ENCODE data around the gene NUDCD2.

NUDCD2 gene

GRCh38 chr5:163456029-163456589 is 3.8 kb downstream of the NUDCD2 start:
- no peak for TF ChIP-seq FOXM1 (IDR thresholded peaks at IDR 0.05; ENCODE audit: borderline replicate concordance, low read depth)
- TF ChIP-seq RAD21 (IDR thresholded peaks at IDR 0.05; ENCODE audit: low read depth): no peak

GRCh38 chr5:163453705-163454104 is 6.2 kb downstream of the NUDCD2 start:
- TF ChIP-seq TAF1 (IDR thresholded peaks at IDR 0.05; ENCODE audit: low read depth) (no peak), FOXM1 (IDR thresholded peaks at IDR 0.05; ENCODE audit: borderline replicate concordance, low read depth) (no peak), TEAD4 (IDR thresholded peaks at IDR 0.05) (no peak), REST (IDR thresholded peaks at IDR 0.05; ENCODE audit: low read depth) (no peak), USF1 (IDR thresholded peaks at IDR 0.05) (no peak), TCF12 (IDR thresholded peaks at IDR 0.05; ENCODE audit: low read depth) (no peak)

GRCh38 chr5:163451489-163451888 is 8.4 kb downstream of the NUDCD2 start:
- no peak for TF ChIP-seq USF1 (IDR thresholded peaks at IDR 0.05)
- TF ChIP-seq FOXM1 (IDR thresholded peaks at IDR 0.05; ENCODE audit: borderline replicate concordance, low read depth): no peak
- TF ChIP-seq NFIC (IDR thresholded peaks at IDR 0.05): no peak
- TF ChIP-seq ZBTB7A (IDR thresholded peaks at IDR 0.05; ENCODE audit: low read depth): no peak
- no peak for TF ChIP-seq CREB1 (IDR thresholded peaks at IDR 0.05; ENCODE audit: low read depth)
- TF ChIP-seq CEBPB (IDR thresholded peaks at IDR 0.05): no peak
- no peak for TF ChIP-seq EGR1 (IDR thresholded peaks at IDR 0.05)
- no peak for TF ChIP-seq EP300 (IDR thresholded peaks at IDR 0.05; ENCODE audit: borderline replicate concordance)
- TF ChIP-seq TEAD4 (IDR thresholded peaks at IDR 0.05): no peak

GRCh38 chr5:163448491-163448890 is 11.4 kb downstream of the NUDCD2 start:
- no peak for TF ChIP-seq EP300 (IDR thresholded peaks at IDR 0.05; ENCODE audit: borderline replicate concordance)
- no peak for TF ChIP-seq TEAD4 (IDR thresholded peaks at IDR 0.05)
- TF ChIP-seq FOXM1 (IDR thresholded peaks at IDR 0.05; ENCODE audit: borderline replicate concordance, low read depth): no peak
- TF ChIP-seq YY1 (IDR thresholded peaks at IDR 0.05; ENCODE audit: low read depth): no peak
- TF ChIP-seq TCF12 (IDR thresholded peaks at IDR 0.05; ENCODE audit: low read depth): no peak
- no peak for TF ChIP-seq CREB1 (IDR thresholded peaks at IDR 0.05; ENCODE audit: low read depth)
- TF ChIP-seq RAD21 (IDR thresholded peaks at IDR 0.05; ENCODE audit: low read depth): no peak
- TF ChIP-seq REST (IDR thresholded peaks at IDR 0.05; ENCODE audit: low read depth): no peak
- no peak for TF ChIP-seq TAF1 (IDR thresholded peaks at IDR 0.05; ENCODE audit: low read depth)
- TF ChIP-seq NFIC (IDR thresholded peaks at IDR 0.05): no peak
- TF ChIP-seq ZBTB7A (IDR thresholded peaks at IDR 0.05; ENCODE audit: low read depth): no peak
- no peak for TF ChIP-seq CEBPB (IDR thresholded peaks at IDR 0.05)
- TF ChIP-seq MAX (IDR thresholded peaks at IDR 0.05): no peak
- TF ChIP-seq EGR1 (IDR thresholded peaks at IDR 0.05): no peak
- no peak for TF ChIP-seq USF1 (IDR thresholded peaks at IDR 0.05)

GRCh38 chr5:163447875-163448274 is 12.0 kb downstream of the NUDCD2 start:
- TF ChIP-seq MAX (IDR thresholded peaks at IDR 0.05) (no peak), CEBPB (IDR thresholded peaks at IDR 0.05) (no peak), TAF1 (IDR thresholded peaks at IDR 0.05; ENCODE audit: low read depth) (no peak)

- TF ChIP-seq USF1 (IDR thresholded peaks at IDR 0.05) (no peak), REST (IDR thresholded peaks at IDR 0.05; ENCODE audit: low read depth) (no peak), TEAD4 (IDR thresholded peaks at IDR 0.05) (no peak), TAF1 (IDR thresholded peaks at IDR 0.05; ENCODE audit: low read depth) (no peak), CEBPB (IDR thresholded peaks at IDR 0.05) (no peak), EP300 (IDR thresholded peaks at IDR 0.05; ENCODE audit: borderline replicate concordance) (no peak), EGR1 (IDR thresholded peaks at IDR 0.05) (no peak), YY1 (IDR thresholded peaks at IDR 0.05; ENCODE audit: low read depth) (no peak), NFIC (IDR thresholded peaks at IDR 0.05) (no peak), TCF12 (IDR thresholded peaks at IDR 0.05; ENCODE audit: low read depth) (no peak), RAD21 (IDR thresholded peaks at IDR 0.05; ENCODE audit: low read depth) (no peak), MAX (IDR thresholded peaks at IDR 0.05) (no peak), CREB1 (IDR thresholded peaks at IDR 0.05; ENCODE audit: low read depth) (no peak), ZBTB7A (IDR thresholded peaks at IDR 0.05; ENCODE audit: low read depth) (no peak), FOXM1 (IDR thresholded peaks at IDR 0.05; ENCODE audit: borderline replicate concordance, low read depth) (no peak)
These were observed 12.7 kb downstream of the NUDCD2 start for GRCh38 chr5:163447191-163447590.

Data from Ishikawa (cell line).